ENCODE results near the gene WDR7. TPM values are rescaled to one million over a fixed set of nuclear protein-coding genes. Genes with fewer than 3 reads are reported as not detected.

Gene WDR7
- total RNA-seq, 1 experiment from 2014 or later, result 13.7 TPM

DNA sequence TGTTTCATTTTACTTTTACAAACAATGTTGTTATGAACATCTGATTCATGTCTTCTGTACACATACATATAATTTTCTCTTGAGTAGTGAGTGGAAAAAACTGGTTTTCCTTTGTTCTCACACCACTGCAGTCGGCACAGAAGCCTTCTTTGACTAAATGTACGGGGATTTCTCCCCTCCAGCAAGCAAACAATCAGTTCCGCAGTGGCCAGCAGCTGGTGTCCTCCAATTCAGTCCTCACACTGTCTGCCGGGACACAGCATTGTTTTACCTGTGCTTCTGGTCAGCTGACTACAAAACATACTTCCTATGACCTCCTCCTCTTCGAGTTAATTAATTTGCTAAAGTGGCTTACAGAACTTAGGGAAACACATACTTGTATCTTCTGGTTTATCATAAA, 202.8 kb downstream of the WDR7 start:
- in situ Hi-C loops (cut with HindIII; ENCODE audit: low sequenced_read_pairs), result no loop called here
- no peak for DNase-seq (ENCODE audit: low spot score)

GRCh38 chr18:56861244-56861643, 210.1 kb downstream of the WDR7 start:
- DNase-seq (ENCODE audit: low spot score), result peak; percentile 25
- in situ Hi-C loops (cut with HindIII; ENCODE audit: low sequenced_read_pairs), result no loop called here

GRCh38 chr18:56869189-56869777, 218.1 kb downstream of the WDR7 start:
- peak; percentile 43 for DNase-seq (ENCODE audit: low spot score)
- in situ Hi-C loops (cut with HindIII; ENCODE audit: low sequenced_read_pairs), result no loop called here

DNA sequence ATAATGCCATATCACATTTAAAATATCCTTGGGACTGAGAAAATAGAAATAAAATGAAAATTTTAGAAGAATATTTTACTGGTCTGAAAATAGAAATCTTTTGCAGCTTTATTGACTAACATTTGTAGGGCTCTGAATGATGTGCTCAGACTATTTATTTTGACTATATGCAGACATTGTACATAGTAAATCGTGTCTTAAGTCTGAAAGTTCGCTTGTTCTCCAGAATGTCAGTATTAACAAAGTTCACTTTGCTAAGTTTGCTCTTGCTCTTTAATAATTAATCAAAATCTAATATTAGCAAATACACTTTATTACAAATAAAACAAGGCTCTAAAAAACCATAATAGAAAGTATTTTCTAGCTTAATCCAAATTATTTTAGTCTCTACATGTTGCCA, 219.8 kb downstream of the WDR7 start:
- in situ Hi-C loops (cut with HindIII; ENCODE audit: low sequenced_read_pairs), result no loop called here
- DNase-seq (ENCODE audit: low spot score), result no peak

- no peak for DNase-seq (ENCODE audit: low spot score)
- in situ Hi-C loops (cut with HindIII; ENCODE audit: low sequenced_read_pairs), result no loop called here
Measured at GRCh38 chr18:56872140-56872539, 221.0 kb downstream of the WDR7 start.

- in situ Hi-C loops (cut with HindIII; ENCODE audit: low sequenced_read_pairs), result no loop called here
Measured at GRCh38 chr18:56873441-56874140, 222.4 kb downstream of the WDR7 start.

GRCh38 chr18:56878711-56879110, 227.6 kb downstream of the WDR7 start:
- in situ Hi-C loops (cut with HindIII; ENCODE audit: low sequenced_read_pairs), result no loop called here
- DNase-seq (ENCODE audit: low spot score), result no peak

More at GRCh38 chr18:56873441-56874140, 222.4 kb downstream of the WDR7 start:
- DNase-seq (ENCODE audit: low spot score), result no peak

DNA sequence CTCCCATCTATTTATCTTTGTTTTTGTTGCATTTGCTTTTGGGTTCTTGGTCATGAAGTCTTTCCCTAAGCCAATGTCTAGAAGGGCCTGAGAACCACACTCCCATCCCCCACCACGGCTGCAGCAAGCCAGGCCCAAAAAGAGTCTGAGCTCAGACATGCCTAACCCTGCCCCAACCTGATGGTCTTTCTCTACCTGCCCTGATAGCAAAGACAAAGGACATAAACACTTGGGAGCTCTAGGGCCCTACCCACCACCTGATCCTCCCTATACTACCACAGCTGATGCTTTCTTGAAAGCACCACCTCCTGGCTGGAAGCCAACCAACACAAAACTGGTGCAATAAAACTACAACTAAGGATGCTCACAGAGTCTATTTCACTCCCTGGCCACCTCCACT, 233.4 kb downstream of the WDR7 start:
- DNase-seq (ENCODE audit: low spot score), result no peak
- in situ Hi-C loops (cut with HindIII; ENCODE audit: low sequenced_read_pairs), result no loop called here

DNA sequence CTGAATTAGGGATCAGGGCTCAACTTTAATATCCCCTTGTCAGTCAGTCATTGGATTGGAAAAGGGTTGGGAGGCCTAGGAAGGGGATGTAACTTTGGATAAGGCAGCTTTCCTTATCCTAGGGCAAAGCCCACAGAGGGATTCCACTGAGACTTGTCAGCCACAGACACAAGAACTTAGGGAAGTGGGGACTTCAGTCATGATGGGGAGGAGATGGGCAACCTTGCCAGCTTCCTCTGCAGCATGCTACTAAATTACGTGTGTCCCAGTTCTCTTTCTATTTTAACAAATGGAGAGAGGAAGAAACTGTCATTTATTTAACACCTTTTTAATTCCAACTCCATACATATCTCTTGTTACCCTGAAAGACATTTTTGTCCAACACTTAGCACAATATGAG, 237.8 kb downstream of the WDR7 start:
- in situ Hi-C loops (cut with HindIII; ENCODE audit: low sequenced_read_pairs), result no loop called here
- no peak for DNase-seq (ENCODE audit: low spot score)

GRCh38 chr18:56889621-56890020, 238.5 kb downstream of the WDR7 start:
- in situ Hi-C loops (cut with HindIII; ENCODE audit: low sequenced_read_pairs), result no loop called here

DNA sequence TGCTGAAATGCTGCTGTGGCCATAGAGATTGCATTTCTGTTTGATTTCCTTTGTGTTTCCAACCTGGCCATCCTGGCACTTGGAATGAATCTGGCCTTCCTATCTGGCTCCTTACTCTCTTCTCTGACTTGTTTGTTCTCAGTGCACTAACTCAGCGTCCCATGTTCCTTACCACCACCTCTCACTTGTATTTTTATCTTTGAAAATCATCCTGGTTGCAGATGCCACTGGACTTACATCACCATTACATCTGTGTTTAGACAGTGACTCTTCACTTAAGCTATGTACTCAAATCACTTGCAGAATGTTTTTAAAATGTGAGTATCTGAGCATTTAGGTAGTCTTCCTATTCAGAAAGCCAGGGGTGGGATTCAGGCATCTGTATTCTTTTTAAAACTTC, 239.5 kb downstream of the WDR7 start:
- in situ Hi-C loops (cut with HindIII; ENCODE audit: low sequenced_read_pairs), result no loop called here
- DNase-seq (ENCODE audit: low spot score), result no peak

More at GRCh38 chr18:56889621-56890020, 238.5 kb downstream of the WDR7 start:
- DNase-seq (ENCODE audit: low spot score), result no peak

DNA sequence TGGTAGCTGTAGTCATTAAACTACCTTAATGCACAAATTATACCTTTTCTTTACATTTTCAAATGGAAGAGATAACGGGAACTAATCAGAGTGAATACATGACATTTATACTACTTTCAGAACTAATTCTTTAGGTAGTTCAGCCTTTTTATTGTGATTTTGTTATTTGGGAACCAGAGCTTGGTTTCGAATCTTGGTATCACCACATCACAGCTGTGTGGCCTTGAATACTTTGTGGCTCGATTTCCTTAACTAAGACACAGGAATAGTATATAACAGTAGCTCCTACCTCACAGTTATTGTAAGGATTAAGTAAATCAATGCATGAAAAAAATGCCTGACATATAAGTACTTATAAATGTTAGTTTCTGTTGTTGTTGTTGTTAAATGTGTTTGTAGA, 240.0 kb downstream of the WDR7 start:
- in situ Hi-C loops (cut with HindIII; ENCODE audit: low sequenced_read_pairs), result no loop called here
- DNase-seq (ENCODE audit: low spot score), result no peak

GRCh38 chr18:56891870-56892269, 240.7 kb downstream of the WDR7 start:
- in situ Hi-C loops (cut with HindIII; ENCODE audit: low sequenced_read_pairs), result no loop called here
- no peak for DNase-seq (ENCODE audit: low spot score)

DNA sequence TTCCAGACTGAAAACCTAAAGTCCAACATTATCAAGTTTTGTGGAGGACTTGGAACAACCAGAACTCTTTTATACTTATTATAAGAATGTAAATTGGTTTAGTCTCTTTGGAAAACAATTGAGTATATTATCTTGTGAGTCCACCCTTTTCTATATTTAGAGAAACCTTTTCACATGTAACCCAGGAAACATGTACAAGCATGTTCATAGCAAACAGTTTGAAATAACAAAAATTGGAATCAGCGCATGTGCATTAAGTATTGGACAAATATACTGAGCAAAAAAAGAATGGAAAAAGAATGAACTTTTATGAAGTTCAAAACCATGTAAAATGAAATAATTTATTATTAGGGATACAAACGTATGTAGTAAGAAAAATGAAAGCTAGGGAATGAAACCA, 246.0 kb downstream of the WDR7 start:
- in situ Hi-C loops (cut with HindIII; ENCODE audit: low sequenced_read_pairs), result no loop called here
- DNase-seq (ENCODE audit: low spot score), result no peak

DNA sequence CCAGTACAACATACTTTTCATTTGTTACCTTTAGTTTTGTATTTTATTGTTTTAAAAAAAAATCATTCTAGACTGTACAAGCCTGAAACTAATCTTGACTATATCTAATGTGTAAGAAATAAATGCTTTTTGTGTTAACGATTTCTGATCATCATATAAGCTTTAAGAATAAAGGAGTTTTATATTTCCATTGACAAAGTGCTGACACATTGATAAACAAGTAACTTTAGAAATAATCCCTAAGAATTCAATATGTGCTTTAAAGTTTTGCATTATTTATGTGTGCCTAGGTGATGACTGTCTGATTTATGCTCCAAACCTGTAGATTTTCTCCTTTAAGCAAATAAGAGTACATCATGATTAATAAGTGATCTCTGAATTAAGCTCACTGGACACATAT, 248.5 kb downstream of the WDR7 start:
- in situ Hi-C loops (cut with HindIII; ENCODE audit: low sequenced_read_pairs), result no loop called here
- DNase-seq (ENCODE audit: low spot score), result no peak

GRCh38 chr18:56900195-56901094, 249.3 kb downstream of the WDR7 start:
- in situ Hi-C loops (cut with HindIII; ENCODE audit: low sequenced_read_pairs), result no loop called here
- no peak for DNase-seq (ENCODE audit: low spot score)

DNA sequence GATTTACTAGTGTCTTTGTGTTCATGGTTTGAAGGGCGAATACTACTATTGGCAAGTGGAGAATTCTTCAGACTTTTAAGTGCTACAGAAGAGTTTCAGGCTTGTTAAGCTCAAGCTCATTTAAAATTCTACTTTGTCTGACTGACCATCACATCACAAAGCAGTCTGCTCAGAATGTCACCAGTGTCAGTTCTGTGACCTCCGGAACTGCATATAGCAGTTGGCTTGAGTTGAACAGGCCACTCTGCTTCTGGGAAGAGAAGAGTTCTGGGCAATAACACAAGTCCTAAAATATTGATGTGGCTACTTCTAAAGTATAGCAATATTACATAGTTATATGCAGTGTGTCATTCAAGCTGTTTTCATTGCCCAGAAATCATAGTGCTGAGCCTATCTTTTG, 250.8 kb downstream of the WDR7 start:
- in situ Hi-C loops (cut with HindIII; ENCODE audit: low sequenced_read_pairs), result no loop called here
- no peak for DNase-seq (ENCODE audit: low spot score)

DNA sequence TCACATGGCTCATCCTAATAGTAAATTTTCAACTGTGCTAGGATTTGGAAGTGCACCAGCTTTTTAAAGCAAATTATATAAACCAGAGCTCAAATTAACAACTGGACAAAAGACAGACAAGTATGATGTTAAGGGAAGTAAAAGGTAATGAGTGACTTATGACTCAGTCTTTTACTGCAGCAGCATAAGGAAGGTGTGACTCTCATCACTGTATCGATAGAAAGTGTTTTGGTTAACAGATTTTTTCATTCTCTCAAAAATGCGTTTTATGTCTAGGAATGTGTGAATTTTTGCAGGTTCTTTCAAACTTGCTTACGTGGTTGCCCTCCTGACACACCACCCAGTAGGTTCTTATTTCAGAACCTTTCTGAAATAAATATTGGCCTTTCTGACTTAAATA, 251.5 kb downstream of the WDR7 start:
- DNase-seq (ENCODE audit: low spot score), result no peak
- in situ Hi-C loops (cut with HindIII; ENCODE audit: low sequenced_read_pairs), result no loop called here

DNA sequence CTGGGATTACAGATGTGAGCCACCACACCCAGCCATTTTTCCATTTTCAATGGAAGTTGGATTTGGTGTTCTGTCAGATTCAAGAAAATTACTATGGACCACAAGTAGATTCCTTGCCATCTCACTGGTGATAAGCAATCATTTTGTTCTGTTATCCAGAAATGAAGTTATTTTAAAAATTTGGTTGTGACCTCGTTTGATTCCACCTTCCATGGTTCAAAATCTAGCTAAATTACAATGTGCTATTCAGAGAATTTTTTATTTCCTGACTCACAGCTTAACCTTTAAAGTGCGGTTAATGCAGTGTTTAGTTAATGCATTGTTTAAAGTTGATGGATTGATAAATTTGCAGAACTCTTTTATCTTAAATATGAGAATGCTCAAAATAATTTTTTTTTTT, 252.5 kb downstream of the WDR7 start:
- in situ Hi-C loops (cut with HindIII; ENCODE audit: low sequenced_read_pairs), result no loop called here

DNA sequence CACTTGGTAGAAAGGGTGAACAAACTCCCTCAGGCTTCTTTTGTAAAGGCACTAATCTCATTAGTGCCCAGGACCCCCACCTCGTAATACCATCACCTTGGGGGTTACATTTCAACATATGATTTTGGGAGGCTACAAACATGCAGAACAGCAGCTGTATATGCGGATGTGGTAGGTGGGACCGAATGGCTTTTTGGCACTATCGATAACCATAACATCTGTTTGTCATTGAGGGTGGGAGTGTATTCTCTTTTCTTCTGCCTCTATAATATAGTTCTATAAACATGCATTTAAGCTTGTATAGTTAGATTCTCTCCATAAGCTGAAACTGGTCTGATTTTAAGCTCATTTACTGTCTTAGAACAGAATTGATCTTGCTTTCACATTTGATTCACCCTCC, 256.6 kb downstream of the WDR7 start:
- in situ Hi-C loops (cut with HindIII; ENCODE audit: low sequenced_read_pairs), result no loop called here
- no peak for DNase-seq (ENCODE audit: low spot score)

More for the DNA sequence above, 252.5 kb downstream of the WDR7 start:
- no peak for DNase-seq (ENCODE audit: low spot score)
